ENCODE measurements around the gene CLCF1.

DNA sequence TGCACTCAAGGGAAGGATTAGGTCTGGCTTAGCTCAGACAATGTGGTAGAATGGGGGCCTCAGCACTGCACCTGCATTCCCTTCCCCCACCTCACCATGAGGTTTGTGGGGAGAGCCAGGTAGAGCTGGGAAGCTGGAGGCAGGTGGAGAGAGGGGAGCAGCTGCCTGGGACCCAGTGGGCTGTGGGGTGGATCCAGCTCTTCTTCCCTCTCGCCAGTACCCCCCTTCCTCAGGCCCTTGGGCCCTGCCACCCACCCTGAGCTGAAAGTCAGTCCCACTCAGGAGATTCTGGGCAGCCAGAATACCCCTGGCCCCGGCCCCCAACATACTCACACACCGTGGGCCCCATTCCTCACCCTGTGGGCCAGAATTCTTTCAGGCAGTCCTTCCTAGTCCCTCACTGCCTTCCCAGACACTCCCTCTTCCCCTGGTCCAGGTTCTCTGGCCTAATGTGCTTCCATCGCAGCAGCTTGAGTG is 17.0 kb downstream of the CLCF1 start:
- TF ChIP-seq TAF1 (IDR thresholded peaks at IDR 0.05; ENCODE audit: borderline replicate concordance, low read depth, low read length) (no peak), POLR2AphosphoS5 (IDR thresholded peaks at IDR 0.05; ENCODE audit: low read depth, low read length) (no peak), RAD21 (IDR thresholded peaks at IDR 0.05; ENCODE audit: low read length) (no peak), SIN3A (IDR thresholded peaks at IDR 0.05; ENCODE audit: borderline replicate concordance, low read depth, low read length) (no peak), EZH2phosphoT487 (IDR thresholded peaks at IDR 0.05; ENCODE audit: borderline replicate concordance, low read depth) (no peak), SMC3 (IDR thresholded peaks at IDR 0.05; ENCODE audit: low read depth, low read length) (no peak), FOXM1 (IDR thresholded peaks at IDR 0.05; ENCODE audit: low read depth) (no peak), NFIC (IDR thresholded peaks at IDR 0.05; ENCODE audit: borderline replicate concordance) (no peak), MEF2A (IDR thresholded peaks at IDR 0.05; ENCODE audit: borderline replicate concordance, low read depth) (no peak)
- TF ChIP-seq, protein P1, sequence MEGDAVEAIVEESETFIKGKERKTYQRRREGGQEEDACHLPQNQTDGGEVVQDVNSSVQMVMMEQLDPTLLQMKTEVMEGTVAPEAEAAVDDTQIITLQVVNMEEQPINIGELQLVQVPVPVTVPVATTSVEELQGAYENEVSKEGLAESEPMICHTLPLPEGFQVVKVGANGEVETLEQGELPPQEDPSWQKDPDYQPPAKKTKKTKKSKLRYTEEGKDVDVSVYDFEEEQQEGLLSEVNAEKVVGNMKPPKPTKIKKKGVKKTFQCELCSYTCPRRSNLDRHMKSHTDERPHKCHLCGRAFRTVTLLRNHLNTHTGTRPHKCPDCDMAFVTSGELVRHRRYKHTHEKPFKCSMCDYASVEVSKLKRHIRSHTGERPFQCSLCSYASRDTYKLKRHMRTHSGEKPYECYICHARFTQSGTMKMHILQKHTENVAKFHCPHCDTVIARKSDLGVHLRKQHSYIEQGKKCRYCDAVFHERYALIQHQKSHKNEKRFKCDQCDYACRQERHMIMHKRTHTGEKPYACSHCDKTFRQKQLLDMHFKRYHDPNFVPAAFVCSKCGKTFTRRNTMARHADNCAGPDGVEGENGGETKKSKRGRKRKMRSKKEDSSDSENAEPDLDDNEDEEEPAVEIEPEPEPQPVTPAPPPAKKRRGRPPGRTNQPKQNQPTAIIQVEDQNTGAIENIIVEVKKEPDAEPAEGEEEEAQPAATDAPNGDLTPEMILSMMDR (IDR thresholded peaks at IDR 0.05): no peak
- TF ChIP-seq, protein P2, sequence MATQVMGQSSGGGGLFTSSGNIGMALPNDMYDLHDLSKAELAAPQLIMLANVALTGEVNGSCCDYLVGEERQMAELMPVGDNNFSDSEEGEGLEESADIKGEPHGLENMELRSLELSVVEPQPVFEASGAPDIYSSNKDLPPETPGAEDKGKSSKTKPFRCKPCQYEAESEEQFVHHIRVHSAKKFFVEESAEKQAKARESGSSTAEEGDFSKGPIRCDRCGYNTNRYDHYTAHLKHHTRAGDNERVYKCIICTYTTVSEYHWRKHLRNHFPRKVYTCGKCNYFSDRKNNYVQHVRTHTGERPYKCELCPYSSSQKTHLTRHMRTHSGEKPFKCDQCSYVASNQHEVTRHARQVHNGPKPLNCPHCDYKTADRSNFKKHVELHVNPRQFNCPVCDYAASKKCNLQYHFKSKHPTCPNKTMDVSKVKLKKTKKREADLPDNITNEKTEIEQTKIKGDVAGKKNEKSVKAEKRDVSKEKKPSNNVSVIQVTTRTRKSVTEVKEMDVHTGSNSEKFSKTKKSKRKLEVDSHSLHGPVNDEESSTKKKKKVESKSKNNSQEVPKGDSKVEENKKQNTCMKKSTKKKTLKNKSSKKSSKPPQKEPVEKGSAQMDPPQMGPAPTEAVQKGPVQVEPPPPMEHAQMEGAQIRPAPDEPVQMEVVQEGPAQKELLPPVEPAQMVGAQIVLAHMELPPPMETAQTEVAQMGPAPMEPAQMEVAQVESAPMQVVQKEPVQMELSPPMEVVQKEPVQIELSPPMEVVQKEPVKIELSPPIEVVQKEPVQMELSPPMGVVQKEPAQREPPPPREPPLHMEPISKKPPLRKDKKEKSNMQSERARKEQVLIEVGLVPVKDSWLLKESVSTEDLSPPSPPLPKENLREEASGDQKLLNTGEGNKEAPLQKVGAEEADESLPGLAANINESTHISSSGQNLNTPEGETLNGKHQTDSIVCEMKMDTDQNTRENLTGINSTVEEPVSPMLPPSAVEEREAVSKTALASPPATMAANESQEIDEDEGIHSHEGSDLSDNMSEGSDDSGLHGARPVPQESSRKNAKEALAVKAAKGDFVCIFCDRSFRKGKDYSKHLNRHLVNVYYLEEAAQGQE (IDR thresholded peaks at IDR 0.05; ENCODE audit: low read depth, low read length): no peak
